Brain pericyte (primary cell): ENCODE data around the gene LMBR1L.
"Not testable (repeated sequence)": the region's sequence is repeated elsewhere in the genome, so short reads cannot be mapped to it uniquely, and the experiment has no call there.

Source experiments
- DNase-seq: peaks from one replicate; pipeline ENCODE4 v3.0.0-alpha.2; 2012; ENCODE audit warnings: low read depth, low spot score

LMBR1L gene, protein sequence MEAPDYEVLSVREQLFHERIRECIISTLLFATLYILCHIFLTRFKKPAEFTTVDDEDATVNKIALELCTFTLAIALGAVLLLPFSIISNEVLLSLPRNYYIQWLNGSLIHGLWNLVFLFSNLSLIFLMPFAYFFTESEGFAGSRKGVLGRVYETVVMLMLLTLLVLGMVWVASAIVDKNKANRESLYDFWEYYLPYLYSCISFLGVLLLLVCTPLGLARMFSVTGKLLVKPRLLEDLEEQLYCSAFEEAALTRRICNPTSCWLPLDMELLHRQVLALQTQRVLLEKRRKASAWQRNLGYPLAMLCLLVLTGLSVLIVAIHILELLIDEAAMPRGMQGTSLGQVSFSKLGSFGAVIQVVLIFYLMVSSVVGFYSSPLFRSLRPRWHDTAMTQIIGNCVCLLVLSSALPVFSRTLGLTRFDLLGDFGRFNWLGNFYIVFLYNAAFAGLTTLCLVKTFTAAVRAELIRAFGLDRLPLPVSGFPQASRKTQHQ

DNA sequence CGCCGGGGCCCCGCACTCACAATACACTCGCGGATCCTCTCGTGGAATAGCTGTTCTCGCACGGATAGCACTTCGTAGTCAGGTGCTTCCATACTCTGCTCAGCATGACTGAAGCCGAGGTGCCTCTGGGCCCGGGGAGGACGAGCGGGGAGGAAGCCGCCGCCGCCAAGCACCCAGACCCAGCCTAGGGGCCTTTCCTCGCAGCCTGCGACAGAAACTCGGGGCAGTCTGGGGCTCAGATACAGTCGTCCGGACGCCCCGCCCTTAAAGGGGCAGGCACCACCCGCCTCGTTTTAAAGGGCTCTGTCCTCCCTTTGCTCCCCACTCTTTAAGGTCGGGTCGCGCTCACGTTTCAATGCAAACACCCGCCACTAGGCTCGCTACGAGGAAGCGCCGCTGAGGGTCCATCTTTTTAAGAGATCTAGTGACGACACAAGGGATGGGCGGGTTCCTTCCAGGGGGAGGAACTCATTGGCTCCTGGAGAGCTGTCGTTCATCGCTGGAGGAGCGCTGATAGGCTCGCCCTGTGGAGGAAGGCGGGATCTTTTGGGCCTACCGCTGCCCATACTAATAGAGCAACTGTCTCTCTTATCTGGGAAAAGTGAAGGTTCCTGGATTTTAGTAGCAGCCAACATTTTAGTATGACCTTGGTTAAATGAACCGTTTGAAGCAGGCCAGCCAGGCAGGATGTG, at the start of gene LMBR1L:
Gene LMBR1L (minus strand): TSS at position 384 of the 692 bp plus-strand sequence. CDS start 292 bp downstream, at position 92.
- peak; percentile 95 for DNase-seq

GRCh38 chr12:49160399-49160798, 49.8 kb upstream of the LMBR1L start:
- no peak for DNase-seq

DNA sequence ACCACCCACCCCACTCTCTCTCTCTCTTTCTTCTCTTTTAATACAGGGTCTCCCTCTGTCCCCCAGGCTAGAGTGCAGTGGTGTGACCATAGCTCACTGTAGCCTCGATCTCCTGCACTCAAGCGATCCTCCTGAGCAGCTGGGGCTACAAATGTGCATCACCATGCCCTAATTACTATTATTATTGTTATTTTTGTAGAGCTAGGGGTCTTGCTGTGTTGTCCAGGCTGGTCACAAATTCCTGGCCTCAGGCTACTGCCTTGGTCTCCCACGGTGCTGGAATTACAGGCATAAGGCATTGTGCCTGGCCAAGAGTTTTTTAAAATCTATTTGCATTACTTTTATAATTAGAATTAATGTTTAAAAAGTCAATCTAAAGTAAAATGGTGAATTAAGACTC, 43.6 kb upstream of the LMBR1L start:
- DNase-seq = no peak

- DNase-seq = no peak
These were observed 36.7 kb upstream of the LMBR1L start for GRCh38 chr12:49147384-49147783.

GRCh38 chr12:49146406-49146805, 35.8 kb upstream of the LMBR1L start:
- no peak for DNase-seq

DNA sequence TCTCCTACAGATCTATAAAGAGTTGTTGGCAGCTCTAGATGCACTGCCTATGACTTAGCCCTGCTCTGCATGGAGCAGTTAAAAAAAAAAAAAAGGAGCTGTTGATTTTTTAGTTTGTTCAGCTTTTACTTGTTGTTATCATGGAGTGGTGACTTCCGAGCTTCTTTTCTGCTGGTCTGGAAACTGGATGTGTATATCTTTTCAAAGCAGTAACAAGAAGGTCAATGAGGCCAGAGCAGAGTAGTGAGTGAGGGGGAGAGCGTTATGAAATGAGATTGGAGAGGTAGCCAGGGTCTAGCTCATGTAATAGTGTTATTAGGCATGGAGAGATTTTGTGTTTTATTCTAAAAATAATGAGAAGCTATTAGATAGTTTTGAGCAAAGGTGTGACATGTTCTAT, 33.7 kb upstream of the LMBR1L start:
- DNase-seq = no peak

DNA sequence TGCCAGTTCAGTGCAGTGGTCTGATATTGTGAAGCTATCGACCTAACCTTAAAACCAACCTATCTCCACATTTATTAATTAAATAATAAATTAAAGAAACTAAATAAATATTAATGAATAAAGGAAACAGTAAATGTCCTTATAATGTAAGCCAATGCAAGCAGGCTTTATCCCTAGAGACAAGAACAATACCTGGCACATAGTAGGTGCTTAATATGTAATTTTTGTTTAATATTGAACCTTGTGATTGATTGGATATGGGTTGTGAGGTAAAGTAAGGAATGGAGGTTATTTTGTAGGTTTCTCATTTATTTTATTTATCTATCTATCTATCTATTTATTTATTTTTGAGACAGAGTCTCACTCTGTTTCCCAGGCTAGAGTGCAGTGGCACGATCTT, 28.4 kb upstream of the LMBR1L start:
- DNase-seq = no peak

- DNase-seq = no peak
These were observed 27.9 kb upstream of the LMBR1L start for GRCh38 chr12:49138587-49138986.

DNA sequence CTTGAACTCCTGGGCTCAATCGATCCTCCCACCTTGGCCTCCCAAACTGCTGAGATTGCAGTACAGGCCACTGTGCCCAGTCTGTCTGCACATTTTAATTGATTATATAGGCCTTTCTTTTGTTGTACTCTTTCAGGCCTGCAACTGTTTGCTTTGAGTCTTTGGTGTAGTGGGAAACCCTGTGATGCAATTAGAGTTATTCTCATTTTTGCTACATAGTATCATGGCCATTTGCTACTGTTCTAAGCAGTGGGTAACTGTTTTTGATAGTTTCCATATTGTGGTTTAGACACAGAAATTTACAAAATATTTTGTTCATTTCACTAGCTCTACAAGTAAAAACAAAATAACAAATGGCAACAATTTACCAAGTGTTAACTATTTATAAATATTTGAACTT, 26.8 kb upstream of the LMBR1L start:
- DNase-seq = no peak

- DNase-seq = not testable (repeated sequence)
These were observed 26.4 kb upstream of the LMBR1L start for GRCh38 chr12:49136997-49137396.

DNA sequence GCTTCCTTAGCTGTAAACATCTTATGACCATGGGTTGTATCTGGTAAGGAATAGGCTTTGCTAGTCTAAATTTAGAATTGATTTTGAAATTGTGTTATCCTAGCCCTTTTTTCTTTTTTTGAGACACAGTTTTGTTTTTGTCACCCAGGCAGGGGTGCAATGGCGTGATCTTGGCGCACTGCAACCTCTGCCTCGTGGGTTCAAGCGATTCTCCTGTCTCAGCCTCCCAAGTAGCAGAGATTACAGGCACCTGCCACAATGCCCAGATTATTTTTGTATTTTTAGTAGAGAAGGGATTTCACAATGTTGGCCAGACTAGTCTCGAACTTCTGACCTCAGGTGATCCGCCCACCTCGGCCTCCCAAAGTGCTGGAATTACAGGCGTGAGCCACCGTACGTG, 22.9 kb upstream of the LMBR1L start:
- no peak for DNase-seq

- no peak for DNase-seq
These were observed 22.4 kb upstream of the LMBR1L start for GRCh38 chr12:49133014-49133413.

DNA sequence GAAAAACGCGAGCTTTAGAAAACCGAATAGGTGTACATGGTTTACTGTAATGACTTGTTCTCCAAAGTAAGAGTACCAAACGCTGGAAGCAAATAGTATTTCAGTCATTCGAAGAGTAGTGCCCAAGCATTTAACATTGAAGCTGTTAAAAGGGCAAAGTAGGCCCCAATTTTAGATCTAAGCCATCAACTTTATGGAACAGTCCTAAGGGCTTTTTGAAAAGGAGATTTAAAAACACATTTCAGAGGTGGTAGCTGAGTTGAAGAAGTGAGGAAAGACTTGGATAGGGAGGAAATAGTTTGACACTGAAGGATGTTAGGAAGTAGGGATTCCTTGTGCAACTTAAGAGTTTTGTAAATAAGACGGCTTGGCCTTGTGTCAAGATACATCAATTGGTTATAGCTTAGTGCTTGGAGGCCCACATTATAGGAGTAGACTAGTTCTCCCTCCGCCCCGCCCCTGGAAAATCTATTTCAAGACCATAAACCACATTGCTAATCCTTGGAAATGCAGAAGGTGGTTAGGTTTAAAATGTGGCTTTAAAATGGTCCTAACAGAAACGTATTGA, 21.3 kb upstream of the LMBR1L start:
- peak; percentile 22 for DNase-seq

GRCh38 chr12:49131051-49131893, 20.6 kb upstream of the LMBR1L start, which contains the start of gene TUBA1B:
Gene TUBA1B (minus strand): TSS chr12:49131395. CDS start chr12:49131300, 95 bp downstream.
- peak; percentile 52 for DNase-seq

- DNase-seq = peak; percentile 78
These were observed 19.8 kb upstream of the LMBR1L start for GRCh38 chr12:49130151-49131050.

DNA sequence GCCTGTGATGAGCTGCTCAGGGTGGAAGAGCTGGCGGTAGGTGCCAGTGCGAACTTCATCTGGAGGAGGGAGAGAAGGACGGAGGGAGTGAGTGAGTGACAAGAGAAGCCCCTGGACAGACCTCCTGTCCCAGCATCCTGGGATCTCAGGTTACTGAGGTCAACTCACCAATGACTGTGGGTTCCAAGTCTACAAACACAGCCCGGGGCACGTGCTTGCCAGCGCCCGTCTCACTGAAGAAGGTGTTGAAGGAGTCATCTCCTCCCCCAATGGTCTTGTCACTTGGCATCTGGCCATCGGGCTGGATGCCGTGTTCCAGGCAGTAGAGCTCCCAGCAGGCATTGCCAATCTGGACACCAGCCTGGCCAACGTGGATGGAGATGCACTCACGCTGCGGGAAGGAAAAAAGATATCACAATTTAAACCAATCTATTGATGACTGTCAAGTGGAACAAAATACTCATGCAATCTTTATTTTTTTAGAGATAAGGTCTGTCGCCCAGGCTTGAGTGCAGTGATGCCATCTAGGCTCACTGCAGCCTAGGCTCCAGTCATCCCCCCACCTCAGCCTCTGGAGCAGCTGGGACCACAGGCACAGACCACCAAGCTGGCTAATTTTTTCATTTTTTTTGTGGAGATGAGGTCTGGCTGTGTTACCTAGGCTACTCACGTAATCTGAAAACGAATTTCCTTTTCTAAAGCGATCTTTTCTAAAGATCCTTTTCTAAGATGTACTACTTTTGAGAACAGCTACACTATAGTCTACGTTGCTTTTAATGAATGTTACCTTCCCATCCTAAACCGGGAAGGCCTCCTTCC, 18.9 kb upstream of the LMBR1L start:
- no peak for DNase-seq

- DNase-seq = not testable (repeated sequence)
These were observed 17.3 kb upstream of the LMBR1L start for GRCh38 chr12:49127971-49128370.

- no peak for DNase-seq
These were observed 16.5 kb upstream of the LMBR1L start for GRCh38 chr12:49126852-49127763.
